HG03521 (cell line): ENCODE data around the gene TADA2A.

Experiments
- ATAC-seq: cut with Tn5 transposase; IDR thresholded peaks from one replicate; pipeline ENCODE4 v1.9.1; 2021; ENCODE audit warnings: mild to moderate bottlenecking, moderate library complexity; ENCODE audit not compliant: unreplicated experiment

The TADA2A gene

DNA sequence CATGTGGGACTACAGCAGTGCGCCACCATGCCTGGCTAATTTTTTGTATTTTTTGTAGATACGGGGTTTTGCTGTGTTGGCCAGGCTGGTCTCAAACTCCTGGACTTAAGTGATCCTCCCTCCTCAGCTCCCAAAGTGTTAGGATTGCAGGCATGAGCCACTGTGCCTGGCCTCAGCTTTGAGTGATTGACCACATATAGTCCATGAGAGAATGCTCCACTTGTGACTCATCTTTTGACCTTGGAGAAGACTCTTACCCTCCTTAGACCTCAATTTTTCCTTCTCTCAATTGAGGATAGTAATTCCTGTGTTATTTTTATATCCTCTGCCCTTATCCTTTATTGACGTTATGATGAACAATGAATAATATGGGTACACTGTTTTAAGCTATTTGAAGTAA, 52.1 kb downstream of the TADA2A start:
- no peak for ATAC-seq

DNA sequence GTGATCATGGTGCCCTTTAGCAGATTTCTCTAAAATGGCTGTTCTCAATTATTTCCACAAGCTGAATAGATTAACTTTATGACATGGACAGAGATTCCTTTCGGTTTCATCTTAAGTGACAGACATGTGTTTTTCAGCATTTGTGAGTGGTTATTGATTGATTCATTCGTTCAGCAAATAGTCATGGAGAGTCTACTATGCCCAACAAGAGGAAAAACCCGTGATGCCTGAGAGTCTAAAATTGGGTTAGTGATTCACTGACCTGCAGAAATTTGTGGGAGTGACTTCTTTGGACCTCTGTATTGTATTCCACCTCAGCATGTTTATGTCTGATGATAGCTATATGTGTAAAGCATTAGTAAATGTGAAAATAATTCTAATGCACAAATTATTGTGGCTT, 55.0 kb downstream of the TADA2A start:
- no peak for ATAC-seq

DNA sequence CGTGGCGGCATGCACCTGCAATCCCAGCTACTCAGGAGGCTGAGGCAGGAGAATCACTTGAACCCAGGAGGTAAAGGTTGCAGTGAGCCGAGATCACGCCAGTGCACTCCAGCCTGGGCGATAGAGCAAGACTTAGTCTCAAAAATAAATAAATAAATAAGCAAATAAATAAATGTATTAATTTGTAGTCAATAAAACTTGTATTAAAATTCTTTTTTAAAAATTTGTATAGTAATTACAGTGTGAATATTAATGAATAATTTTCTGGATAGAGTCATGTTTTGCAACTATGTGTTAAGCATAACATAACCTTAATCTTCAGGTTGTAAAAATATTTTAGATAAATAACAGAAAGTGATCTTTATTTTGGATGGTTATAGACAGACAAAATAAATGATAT, 55.8 kb downstream of the TADA2A start:
- ATAC-seq, result no peak

DNA sequence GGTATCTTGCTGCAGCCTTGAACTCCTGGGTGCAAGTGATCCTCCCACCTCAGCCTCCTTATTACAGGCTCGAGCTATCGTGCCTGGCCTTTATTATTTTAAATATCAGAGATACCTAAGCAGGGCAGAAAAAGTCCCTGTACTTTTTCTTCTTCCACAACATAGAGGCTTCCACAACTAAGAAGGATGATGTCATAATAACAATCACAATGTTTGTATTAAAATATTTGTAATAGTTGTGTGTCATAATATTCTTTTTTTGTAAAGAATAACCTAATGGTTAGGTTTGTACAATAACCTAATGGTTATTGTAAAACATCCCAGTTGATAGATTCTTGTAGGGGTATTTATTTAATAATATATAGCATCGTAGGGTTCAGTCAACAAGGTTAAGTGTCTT, 56.4 kb downstream of the TADA2A start:
- no peak for ATAC-seq

DNA sequence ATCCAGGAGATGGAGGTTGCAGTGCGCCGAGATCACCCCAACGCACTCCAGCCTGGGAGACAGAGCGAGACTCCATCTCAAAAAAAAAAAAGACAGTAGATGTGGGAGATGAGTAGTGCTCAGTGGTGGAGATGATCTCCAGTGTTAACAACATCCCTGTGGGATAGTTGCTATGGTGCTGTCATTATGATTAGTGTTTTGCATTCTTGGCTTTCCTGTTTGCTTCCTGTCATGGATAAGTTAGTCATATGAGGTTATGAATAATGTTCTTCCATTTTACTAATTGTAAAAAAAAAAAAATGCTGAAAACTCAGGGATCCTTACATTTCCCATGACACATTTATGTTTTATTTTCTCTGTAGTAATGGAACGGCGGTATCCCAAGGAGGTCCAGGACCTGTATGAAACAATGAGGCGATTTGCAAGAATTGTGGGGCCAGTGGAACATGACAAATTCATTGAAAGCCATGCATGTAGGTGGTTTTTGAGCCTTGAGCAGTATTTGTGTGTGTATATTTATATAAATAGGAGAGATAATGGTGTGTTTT, 58.5 kb downstream of the TADA2A start:
- ATAC-seq, result no peak

DNA sequence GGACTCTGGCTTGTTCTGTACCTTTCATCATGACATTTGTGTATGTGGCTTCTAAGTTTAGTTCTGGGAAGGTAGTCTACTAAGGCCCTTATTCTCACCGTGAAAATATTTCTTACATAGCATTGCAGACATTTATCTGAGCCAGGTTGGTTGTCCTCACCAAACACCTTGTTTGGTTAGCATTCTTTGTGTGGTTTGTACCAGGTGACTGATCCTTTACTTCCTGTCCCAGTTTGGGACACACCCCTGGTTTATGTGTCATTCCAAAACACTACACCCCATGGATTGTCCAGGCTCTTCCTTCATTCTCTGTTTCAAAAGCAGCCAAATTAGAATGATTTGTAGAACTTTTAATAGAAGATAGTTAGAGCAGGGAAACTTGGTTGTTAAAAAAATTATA, 59.8 kb downstream of the TADA2A start:
- ATAC-seq, result no peak

DNA sequence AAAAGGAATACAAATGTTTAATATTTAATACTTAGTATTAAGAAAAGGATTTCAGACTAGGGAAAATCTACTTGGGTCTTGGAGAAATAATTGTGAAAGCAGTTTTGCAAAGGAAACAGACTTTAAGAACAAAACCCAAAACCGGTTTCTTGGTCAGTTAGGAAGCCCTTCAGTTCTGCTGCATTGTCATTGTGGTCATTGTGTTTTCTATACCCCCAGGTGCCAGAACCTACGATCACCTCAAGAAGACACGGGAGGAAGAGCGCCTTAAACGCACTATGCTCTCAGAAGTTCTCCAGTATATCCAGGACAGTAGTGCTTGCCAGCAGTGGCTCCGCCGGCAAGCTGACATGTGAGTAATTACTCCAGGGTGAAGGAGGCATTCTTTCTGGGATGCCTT, 63.5 kb downstream of the TADA2A start:
- no peak for ATAC-seq

DNA sequence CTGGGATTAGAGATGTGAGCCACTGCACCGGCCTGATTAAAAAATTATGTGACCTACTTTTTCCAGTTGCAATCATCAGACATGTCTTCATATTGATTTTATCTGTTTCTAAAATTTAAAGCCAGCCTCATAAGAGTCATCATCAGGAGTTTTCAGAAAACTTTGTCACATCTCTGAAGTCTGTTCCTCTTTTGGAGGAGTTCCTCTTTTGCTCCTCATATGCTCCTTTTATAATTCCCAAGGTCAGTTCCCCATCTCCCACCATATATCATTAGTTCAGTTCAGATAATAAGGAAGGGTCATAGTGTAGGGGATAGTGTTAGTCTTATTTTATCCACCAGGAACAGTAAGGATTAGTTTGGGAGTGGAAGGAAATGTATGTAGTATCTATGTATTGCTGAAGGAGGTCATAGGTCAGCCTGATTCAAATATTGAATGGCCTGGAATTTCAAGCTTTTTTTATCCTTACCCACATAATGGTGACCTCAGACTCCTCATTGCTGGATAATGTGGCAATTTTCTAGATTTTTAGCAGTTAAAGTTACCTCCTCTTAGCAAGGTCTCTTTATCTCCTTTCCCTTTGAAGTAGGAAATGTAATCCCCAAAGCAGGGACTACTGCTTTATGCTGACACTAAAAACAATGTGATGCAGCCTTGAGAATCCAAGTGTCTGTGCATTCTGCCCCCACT, 69.2 kb downstream of the TADA2A start:
- ATAC-seq, result no peak

DNA sequence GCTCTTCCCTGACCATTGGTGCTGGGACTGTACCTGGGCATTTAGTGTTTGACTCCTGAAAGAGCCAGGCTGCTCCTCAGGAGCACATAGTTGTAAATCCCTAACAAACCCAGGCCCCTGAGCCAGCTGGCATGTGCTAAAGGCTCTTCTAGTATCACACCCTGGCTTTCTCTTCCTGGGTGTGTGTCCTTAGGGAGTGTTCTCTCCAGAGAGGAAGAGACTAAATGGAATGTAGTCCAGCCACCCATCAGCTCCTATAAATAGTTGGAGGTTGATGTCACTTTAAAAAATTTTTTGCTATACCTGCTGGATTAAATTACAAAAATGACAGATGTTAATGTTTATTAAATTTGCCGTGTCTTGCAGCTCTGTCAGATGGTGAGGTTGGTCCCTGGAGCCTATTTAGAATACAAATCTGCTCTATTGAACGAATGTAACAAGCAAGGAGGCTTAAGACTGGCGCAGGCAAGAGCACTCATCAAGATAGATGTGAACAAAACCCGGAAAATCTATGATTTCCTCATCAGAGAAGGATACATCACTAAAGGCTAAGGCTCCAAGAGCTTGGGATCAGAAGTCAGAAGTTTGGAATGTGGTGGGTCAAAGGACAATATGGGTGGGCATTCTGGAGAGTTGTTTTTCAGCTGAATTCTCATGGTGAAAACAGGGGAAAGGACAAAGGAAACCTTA, 69.9 kb downstream of the TADA2A start:
- no peak for ATAC-seq

DNA sequence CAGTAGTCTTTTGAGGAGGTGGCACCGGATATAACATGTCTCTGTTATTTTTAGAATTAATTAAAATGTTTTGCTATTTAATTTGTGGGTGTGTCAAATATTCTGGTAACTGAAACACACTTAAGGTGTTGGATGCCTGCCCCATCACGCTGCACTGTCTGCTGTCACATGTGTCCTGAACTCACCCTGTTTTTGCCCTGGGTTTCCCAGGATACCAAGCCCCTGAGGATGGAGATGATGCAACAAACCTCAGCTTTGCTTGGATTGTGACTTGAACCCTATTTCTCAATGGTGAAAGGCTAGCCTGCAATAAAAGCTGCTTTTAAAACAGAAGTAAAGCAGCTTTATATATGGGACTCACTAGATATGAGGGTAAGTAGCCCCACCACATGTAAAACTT, 71.5 kb downstream of the TADA2A start:
- no peak for ATAC-seq

DNA sequence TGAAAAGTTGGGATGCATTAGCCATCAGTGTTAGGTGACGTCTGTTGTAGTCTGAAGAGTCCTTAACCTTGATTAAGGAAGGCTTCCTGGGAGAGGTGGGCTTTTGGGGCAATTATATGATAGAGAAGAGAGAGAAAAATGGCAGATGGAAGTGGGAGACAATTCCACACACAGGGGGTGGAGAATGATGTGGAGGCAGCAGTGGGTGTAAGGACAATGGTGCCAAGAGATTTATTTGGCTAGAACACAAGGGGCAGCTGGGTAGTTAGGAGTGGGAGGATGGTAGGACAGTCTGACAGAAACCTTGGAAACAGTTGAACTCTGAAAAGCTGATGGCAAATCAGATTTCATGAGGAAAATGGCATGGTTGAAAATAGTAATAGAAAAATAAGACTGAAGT, 72.3 kb downstream of the TADA2A start:
- no peak for ATAC-seq

DNA sequence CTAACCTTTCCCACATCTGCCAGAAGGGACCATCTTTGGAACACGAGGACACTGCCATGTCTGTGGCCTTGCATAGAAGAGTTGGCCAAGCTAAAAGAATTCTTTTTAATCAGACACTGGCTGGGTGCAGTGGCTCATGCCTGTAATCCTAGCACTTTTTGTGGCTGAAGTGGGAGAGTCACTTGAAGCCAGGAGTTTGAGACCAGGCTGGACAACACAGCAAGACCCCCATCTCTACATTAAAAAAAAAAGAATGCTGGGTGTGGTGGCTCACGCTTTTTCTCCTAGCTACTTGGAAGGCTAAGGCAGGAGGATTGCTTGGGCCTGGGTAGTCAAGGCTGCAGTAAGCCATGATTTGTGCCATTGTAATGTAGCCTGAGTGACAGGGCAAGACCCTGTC, 73.7 kb downstream of the TADA2A start:
- no peak for ATAC-seq

DNA sequence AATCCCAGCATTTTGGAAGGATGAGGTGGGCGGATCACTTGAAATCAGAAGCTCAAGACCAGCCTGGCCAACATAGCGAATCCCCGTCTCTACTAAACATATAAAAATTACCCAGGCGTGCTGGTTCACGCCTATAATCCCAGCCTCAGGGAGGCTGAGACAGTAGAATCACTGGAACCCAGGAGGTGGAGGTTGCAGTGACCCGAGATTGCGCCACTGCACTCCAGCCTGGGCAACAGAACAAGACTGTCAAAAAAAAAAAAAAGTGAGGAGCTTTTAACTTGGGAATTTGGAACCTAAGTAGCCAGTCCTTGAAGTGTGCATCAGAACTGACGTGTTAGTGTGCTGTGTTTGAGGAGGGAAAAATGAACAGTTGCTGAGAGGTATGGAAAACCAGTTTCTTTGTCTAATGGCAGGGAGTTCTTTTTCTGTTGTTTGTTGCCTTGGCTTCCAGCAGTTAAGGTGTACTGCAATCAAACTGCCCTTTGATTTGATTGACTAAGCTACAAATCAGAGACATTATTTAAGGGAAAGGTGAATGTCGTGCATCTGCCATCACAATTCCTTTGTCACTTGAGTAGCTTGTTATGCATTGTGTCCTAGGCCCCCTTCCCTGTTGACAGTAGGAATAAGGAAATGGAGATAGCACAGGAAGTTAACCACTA, 74.4 kb downstream of the TADA2A start:
- no peak for ATAC-seq

DNA sequence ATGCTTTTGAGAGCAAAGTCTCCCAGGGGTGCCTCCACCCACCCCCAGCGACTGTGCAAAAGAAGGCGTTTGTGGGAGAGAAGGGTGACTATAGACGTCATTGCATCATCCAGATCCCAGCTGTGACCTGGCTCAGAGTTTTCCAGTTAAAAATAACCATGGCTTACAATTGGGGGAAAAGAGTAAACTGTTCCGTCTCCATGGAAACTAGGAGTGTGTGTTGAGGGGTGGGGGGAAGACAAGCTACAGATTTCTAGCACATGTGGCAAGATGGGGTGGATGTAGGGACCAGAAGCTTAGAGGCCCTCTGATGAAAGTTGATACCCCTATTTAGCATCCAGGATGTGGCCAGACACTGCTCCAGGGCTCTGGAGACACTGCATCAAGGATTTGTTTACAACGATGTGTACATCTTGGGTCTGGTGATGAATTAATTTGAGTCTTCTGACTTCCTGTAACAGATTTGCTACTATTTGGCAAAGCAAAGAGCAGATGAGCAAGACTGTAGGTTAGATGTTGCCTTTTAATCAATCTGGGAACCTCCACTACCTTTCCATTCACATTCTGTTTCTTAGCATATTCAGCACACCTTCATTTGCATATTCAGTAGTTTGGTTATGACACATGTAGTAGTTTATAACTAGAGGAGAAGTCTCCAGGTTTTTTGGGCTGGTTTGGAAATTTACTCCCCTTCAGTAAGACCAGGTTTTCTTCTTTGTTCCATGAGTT, 76.8 kb downstream of the TADA2A start:
- no peak for ATAC-seq

DNA sequence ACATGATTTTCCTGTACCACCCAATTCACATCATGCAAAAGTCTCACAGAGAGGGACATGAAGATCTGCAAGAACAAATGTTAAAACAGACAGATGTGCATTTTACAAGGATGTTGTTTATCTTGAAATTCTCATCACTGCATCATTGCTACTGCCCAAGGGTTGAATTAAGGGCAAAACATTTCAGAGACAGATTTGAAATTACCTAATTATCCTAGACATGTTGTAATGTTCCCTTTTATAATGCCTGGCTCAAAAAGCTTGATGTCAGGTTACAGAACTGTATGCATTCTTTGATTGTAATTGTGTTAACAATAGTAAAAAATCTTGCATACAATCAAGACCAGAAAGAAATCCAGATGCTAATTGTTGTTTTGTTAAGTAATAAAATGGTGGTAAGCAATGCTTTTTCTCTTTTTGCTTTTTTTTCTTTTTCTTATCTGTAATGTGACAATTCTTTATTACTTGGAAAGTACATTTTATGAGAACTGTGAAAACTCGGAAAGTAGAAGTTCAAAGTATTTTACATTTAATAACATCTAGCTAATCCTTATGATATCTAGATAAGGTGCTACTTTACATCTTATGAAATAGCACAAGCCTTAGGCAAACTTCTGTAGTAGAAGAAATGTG, 79.4 kb downstream of the TADA2A start:
- no peak for ATAC-seq

DNA sequence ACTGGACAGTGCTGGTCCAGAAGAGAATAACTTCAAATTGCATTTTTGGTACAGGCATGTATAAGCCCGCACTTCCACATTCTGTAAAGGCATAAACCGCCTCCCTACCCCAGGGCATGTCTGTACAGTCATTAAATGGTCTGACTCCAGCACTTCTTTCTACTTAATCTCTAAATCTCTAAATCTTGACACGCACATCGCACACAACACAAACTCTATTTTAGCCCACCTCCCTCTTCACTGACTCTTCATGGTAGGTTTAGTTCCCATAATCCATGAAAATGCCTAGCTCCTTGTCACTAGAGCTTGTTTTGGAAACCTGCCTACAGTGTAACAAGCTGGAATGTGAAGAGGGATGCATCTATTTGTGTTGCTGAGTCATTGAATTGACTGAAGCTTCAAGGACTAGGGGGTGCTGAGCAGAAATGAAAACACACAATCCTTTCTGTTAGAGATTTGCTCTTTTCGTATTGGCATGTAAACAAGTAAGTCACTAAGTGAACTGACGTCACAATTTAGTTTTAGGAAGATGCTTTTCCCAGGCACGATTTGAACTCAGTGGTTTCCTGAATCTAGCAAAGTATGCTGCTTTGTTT, 81.4 kb downstream of the TADA2A start:
- ATAC-seq, result no peak

DNA sequence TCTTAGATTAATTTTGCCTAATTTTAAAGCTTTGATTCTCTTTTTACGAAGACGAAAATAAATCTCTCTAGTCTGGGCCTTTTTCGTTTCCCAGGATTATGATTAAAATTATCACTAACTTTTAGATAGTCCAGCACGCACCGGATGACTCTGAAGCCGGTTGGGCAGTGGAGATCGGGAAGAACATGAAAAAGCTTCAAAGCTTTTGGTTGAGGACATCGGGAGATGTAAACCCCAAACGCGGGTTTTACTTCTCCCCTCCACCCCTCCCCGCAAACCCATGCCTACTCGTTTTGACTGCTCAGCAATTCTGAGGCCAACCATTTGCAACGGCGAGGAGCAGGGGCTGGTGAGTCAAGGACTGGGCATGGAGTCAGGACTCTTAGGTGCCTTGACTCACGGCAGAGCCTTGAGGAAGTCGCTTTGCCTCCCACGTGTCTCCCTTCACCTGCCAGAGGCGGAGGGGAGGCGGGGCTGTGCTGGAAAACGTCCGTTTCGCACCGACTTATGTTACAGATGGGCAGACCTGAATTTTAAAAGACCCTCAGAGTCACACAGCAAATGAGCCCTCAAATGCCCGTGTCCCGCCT, 82.0 kb downstream of the TADA2A start:
- no peak for ATAC-seq

DNA sequence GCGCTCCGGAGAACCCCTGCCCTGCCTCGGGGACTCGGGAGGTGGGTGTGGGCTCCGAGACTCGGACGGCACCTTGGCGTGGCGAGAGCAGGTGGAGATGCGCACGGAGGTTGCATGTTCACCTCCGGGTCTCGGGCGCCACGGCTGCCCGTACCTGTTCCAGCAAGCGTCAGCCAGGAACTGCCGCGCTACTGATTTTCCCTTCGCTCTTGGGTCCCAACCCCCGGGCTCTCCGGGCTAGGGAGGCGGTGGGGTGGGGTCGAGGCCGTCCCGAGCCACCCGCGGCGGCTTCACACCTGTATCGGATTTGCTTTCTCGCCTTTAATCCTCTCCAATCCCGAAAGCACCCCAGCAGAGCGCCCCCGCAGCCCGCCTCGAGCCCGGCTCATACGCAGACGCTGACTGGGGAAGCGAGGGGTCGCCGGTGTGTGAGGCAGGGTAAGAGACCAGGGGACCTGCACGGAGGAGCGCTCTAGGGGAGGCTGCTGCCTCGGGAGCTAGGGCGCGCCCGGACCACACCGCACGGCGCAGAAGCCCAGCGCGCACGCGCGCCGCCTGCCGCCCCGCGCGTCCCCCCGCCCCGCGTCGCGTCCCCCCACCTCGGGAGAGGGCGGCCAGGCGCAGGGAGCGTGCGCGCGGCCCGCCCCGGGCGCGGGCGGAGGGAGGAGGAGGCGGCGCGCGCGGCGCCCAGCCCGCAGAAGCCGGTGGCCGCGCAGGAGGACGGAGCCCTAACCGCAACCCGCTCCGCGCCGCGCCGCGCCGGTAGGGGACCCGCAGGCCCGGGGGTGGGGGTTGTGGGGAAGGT, 82.7 kb downstream of the TADA2A start, which contains the start of gene DUSP14:
Gene DUSP14 (plus strand): TSS at position 695 of the 805 bp plus-strand sequence. CDS start 22,382 bp downstream, outside the sequence.
- ATAC-seq, result peak; percentile 64

DNA sequence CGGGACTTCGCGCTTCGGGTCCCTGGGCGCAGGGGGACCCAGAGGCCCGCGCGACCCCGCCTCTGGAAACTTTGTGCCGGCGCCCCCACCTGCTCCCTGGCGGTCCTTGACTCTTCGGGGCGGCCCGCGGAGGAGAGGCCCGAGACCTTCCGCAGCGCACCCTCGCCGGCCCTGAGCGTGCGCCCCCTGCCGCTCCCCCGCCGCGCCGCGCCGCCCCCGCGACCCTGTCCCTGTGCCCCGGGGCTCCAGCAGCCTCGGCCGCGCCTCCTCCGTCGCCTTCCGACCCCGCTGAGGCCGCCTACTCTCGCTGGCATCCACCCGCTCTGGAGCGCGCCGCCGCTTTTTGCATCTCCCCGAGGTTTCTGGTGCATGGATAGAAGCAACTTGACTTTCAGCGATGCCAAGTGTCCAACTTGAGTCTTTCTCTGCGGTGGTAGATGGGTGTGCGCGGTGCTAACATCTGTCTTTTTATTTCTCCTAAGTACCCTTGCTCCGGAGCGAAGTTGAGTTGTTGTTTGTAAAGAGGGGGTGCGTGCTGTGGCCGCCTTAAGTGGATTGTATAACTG, 83.4 kb downstream of the TADA2A start:
- peak; percentile 49 for ATAC-seq
